ENCODE data around the gene PINLYP. TPM values are rescaled to one million over a fixed set of nuclear protein-coding genes. Genes with fewer than 3 reads are reported as not detected.

The PINLYP gene
- total RNA-seq, 1 experiment from 2014 or later = 0.17 TPM

DNA sequence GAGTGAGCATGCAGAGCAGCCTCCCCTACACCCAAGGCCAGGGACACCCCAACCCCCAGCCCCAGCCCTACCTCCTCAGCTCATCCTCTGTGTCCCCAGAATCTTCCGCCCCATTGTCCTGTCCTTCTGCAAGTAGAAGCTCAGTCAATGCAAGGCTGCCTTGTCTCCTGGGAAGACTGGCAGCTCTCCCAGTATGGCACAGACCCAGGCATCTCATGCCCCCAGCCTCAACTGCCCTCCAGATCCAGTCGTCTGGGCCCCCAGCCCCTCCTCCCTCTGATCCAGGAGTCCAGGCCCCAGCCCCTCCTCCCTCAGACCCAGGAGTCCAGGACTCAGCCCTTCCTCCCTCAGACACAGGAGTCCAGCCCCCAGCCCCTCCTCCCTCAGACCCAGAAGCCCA is 29.6 kb upstream of the PINLYP start:
- no TSS peak for BruUV-seq (replicated peaks)
- Histone ChIP-seq H3K27me3 (ENCODE audit: insufficient read depth, low read length) (no peaks in the 10 kb centered on the region), H4K20me1 (ENCODE audit: insufficient read depth) (no peaks in the 10 kb centered on the region), H3K9me3 (ENCODE audit: control insufficient read depth in 1 of 2, insufficient read depth in 1 of 2, low read depth in 1 of 2, low read length in 2 of 2) (no peaks in the 10 kb centered on the region), H3K4me2 (ENCODE audit: low read length) (no peak overlapping the region), H3K4me3 (replicated peaks in 1 of 2; ENCODE audit: low read depth in 1 of 2, low read length in 2 of 2) (no peak overlapping the region), H3K4me1 (ENCODE audit: control insufficient read depth in 1 of 2, insufficient read depth in 2 of 2, low read length in 2 of 2) (no peaks in the 10 kb centered on the region), H3K9ac (ENCODE audit: low read length) (no peak overlapping the region), H3K79me2 (ENCODE audit: insufficient read depth, low read length) (no peaks in the 10 kb centered on the region), H3K36me3 (ENCODE audit: control insufficient read depth in 1 of 2, insufficient read depth in 2 of 2, low read length in 2 of 2) (peaks cover 3 to 10% of the 10 kb centered on the region in 2 experiments; a peak in 3 of 4 replicates), H3K27ac (ENCODE audit: low read depth, low read length) (no peak overlapping the region), H2AFZ (ENCODE audit: low read depth, low read length, poor library complexity, severe bottlenecking) (no peak overlapping the region), H3K9me2 (ENCODE audit: insufficient read depth) (no peaks in the 10 kb centered on the region)
- DNase-seq (ENCODE audit: low read depth, low spot score) (no peak), ATAC-seq (no peak)
- ChIA-PET RAD21 (ENCODE audit: low non-redundant PET in 1 of 2, low total read pairs in 2 of 2, uncharacterized antibody in 2 of 2, unreplicated experiment in 2 of 2) (no interaction called here), CTCF (interaction anchor here (1.5 kb wide), 1 partner anchor 9 kb away, joined by 7 read pairs; no protein-coding TSS in a partner anchor), POLR2A (no interaction called here)
- TF ChIP-seq EZH2phosphoT487 (IDR thresholded peaks at IDR 0.05; ENCODE audit: borderline replicate concordance) (no peak), SIN3A (IDR thresholded peaks at IDR 0.05; ENCODE audit: low read depth) (no peak), CBX3 (IDR thresholded peaks at IDR 0.05; ENCODE audit: low read depth) (no peak), YY1 (IDR thresholded peaks at IDR 0.05; ENCODE audit: extremely low read depth, insufficient replicate concordance, low read depth, low read length) (no peak), POLR2A (IDR thresholded peaks at IDR 0.05; ENCODE audit: borderline replicate concordance, extremely low read depth, insufficient read depth, insufficient read length) (no peak), FOSL1 (IDR thresholded peaks at IDR 0.05; ENCODE audit: low read depth) (no peak)
- TF ChIP-seq, protein P1, sequence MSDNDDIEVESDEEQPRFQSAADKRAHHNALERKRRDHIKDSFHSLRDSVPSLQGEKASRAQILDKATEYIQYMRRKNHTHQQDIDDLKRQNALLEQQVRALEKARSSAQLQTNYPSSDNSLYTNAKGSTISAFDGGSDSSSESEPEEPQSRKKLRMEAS (IDR thresholded peaks at IDR 0.05) = no peak
- TF ChIP-seq, protein P2, sequence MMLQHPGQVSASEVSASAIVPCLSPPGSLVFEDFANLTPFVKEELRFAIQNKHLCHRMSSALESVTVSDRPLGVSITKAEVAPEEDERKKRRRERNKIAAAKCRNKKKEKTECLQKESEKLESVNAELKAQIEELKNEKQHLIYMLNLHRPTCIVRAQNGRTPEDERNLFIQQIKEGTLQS (IDR thresholded peaks at IDR 0.05) = no peak
- intact Hi-C loops (cut with micrococcal nuclease) = no loop called here

DNA sequence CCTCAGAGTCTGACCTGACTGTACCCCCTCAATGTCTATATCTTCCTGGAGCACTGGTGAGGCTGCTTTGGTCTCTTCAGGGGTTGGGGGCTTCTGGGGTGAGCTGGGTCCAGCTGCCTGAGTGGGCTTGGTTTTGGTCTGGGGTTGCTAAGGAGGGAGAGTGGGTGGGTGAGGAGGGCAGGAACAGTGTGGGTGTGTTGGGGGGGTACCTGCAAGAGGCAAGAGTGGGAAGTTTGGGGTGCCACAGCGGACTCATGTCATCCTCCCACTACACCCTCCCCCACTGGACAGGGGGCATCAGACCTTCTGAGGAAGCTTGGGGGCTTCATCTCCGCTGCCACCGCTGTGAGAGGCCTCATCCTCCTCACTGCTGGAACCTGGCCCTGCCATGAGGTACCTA is 29.0 kb upstream of the PINLYP start:
- no peak for ATAC-seq
- intact Hi-C loops (cut with micrococcal nuclease) = no loop called here
- no peak overlapping the region for H3K9ac ChIP-seq (ENCODE audit: low read length)

More for the DNA sequence above, 29.0 kb upstream of the PINLYP start:
- ChIA-PET RAD21 (ENCODE audit: low non-redundant PET in 1 of 2, low total read pairs in 2 of 2, uncharacterized antibody in 2 of 2, unreplicated experiment in 2 of 2) (no interaction called here), POLR2A (no interaction called here), CTCF (no interaction called here)
- BruUV-seq (replicated peaks) = no TSS peak
- Histone ChIP-seq H3K9me3 (ENCODE audit: control insufficient read depth in 1 of 2, insufficient read depth in 1 of 2, low read depth in 1 of 2, low read length in 2 of 2) (no peaks in the 10 kb centered on the region), H3K9me2 (ENCODE audit: insufficient read depth) (no peaks in the 10 kb centered on the region), H3K27me3 (ENCODE audit: insufficient read depth, low read length) (no peaks in the 10 kb centered on the region), H2AFZ (ENCODE audit: low read depth, low read length, poor library complexity, severe bottlenecking) (no peak overlapping the region), H3K79me2 (ENCODE audit: insufficient read depth, low read length) (no peaks in the 10 kb centered on the region), H3K4me1 (ENCODE audit: control insufficient read depth in 1 of 2, insufficient read depth in 2 of 2, low read length in 2 of 2) (no peaks in the 10 kb centered on the region), H3K4me3 (replicated peaks in 1 of 2; ENCODE audit: low read depth in 1 of 2, low read length in 2 of 2) (no peak overlapping the region), H3K27ac (ENCODE audit: low read depth, low read length) (no peak overlapping the region), H4K20me1 (ENCODE audit: insufficient read depth) (no peaks in the 10 kb centered on the region), H3K36me3 (ENCODE audit: control insufficient read depth in 1 of 2, insufficient read depth in 2 of 2, low read length in 2 of 2) (peaks cover 4 to 10% of the 10 kb centered on the region in 2 experiments), H3K4me2 (ENCODE audit: low read length) (no peak overlapping the region)
- DNase-seq (ENCODE audit: low read depth, low spot score) = no peak
- TF ChIP-seq, protein P2 (IDR thresholded peaks at IDR 0.05) = no peak
- TF ChIP-seq TCF7L2 (IDR thresholded peaks at IDR 0.05; ENCODE audit: borderline replicate concordance, extremely low read depth, insufficient read depth, insufficient read length) = no peak
- TF ChIP-seq, protein P3, sequence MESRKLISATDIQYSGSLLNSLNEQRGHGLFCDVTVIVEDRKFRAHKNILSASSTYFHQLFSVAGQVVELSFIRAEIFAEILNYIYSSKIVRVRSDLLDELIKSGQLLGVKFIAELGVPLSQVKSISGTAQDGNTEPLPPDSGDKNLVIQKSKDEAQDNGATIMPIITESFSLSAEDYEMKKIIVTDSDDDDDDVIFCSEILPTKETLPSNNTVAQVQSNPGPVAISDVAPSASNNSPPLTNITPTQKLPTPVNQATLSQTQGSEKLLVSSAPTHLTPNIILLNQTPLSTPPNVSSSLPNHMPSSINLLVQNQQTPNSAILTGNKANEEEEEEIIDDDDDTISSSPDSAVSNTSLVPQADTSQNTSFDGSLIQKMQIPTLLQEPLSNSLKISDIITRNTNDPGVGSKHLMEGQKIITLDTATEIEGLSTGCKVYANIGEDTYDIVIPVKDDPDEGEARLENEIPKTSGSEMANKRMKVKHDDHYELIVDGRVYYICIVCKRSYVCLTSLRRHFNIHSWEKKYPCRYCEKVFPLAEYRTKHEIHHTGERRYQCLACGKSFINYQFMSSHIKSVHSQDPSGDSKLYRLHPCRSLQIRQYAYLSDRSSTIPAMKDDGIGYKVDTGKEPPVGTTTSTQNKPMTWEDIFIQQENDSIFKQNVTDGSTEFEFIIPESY (IDR thresholded peaks at IDR 0.05; ENCODE audit: extremely low read depth, insufficient replicate concordance, low read length) = no peak
- no peak for TF ChIP-seq SRF (IDR thresholded peaks at IDR 0.05; ENCODE audit: low read depth)
- TF ChIP-seq, protein P4, sequence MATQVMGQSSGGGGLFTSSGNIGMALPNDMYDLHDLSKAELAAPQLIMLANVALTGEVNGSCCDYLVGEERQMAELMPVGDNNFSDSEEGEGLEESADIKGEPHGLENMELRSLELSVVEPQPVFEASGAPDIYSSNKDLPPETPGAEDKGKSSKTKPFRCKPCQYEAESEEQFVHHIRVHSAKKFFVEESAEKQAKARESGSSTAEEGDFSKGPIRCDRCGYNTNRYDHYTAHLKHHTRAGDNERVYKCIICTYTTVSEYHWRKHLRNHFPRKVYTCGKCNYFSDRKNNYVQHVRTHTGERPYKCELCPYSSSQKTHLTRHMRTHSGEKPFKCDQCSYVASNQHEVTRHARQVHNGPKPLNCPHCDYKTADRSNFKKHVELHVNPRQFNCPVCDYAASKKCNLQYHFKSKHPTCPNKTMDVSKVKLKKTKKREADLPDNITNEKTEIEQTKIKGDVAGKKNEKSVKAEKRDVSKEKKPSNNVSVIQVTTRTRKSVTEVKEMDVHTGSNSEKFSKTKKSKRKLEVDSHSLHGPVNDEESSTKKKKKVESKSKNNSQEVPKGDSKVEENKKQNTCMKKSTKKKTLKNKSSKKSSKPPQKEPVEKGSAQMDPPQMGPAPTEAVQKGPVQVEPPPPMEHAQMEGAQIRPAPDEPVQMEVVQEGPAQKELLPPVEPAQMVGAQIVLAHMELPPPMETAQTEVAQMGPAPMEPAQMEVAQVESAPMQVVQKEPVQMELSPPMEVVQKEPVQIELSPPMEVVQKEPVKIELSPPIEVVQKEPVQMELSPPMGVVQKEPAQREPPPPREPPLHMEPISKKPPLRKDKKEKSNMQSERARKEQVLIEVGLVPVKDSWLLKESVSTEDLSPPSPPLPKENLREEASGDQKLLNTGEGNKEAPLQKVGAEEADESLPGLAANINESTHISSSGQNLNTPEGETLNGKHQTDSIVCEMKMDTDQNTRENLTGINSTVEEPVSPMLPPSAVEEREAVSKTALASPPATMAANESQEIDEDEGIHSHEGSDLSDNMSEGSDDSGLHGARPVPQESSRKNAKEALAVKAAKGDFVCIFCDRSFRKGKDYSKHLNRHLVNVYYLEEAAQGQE (IDR thresholded peaks at IDR 0.05; ENCODE audit: low read depth) = no peak

Measured in HCT116 (cell line).